Suprapubic skin (tissue), 3 donors: Measurements from ENCODE around the gene APOC4.

Experiments used
- POLR2A ChIP-seq, 2 donors: fragments of 450-650 bp; IDR thresholded peaks; one replicate each; pipeline ENCODE4 v1.6.1; 2017; ENCODE audit warnings: antibody characterized with exemption in 2 of 2, mild to moderate bottlenecking in 2 of 2, moderate library complexity in 2 of 2
- TF ChIP-seq, protein P1 (sequence below), 2 donors: fragments of 200-600 bp in 1 of 2; fragments of 450-650 bp in 1 of 2; sonication (generic) in 1 of 2; IDR thresholded peaks; one replicate each; pipeline ENCODE4 v1.5.1; 2016 to 2019; ENCODE audit warnings: antibody characterized with exemption in 2 of 2, mild to moderate bottlenecking in 1 of 2, moderate library complexity in 1 of 2

DNA sequence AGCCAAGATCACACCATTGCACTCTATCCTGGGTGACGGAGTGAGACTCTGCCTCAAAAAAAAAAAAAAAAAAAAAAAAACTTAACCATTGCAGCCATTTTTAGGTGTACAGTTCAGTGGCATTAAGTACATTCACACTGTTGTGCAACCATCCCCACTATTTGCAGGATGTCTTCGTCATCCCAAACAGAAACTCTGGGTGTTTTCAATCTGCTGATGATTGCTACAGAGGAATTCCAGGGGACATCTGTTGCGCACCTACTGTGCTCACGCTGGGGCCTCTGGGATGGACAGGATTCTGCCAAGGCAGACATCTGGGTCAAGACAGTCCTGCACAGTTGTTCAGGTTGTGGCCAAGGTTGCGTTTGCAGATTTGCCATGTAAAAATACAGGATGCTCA is 2.4 kb upstream of the APOC4 start:
- TF ChIP-seq, protein P1, sequence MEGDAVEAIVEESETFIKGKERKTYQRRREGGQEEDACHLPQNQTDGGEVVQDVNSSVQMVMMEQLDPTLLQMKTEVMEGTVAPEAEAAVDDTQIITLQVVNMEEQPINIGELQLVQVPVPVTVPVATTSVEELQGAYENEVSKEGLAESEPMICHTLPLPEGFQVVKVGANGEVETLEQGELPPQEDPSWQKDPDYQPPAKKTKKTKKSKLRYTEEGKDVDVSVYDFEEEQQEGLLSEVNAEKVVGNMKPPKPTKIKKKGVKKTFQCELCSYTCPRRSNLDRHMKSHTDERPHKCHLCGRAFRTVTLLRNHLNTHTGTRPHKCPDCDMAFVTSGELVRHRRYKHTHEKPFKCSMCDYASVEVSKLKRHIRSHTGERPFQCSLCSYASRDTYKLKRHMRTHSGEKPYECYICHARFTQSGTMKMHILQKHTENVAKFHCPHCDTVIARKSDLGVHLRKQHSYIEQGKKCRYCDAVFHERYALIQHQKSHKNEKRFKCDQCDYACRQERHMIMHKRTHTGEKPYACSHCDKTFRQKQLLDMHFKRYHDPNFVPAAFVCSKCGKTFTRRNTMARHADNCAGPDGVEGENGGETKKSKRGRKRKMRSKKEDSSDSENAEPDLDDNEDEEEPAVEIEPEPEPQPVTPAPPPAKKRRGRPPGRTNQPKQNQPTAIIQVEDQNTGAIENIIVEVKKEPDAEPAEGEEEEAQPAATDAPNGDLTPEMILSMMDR (IDR thresholded peaks at IDR 0.05) = no peak
- TF ChIP-seq POLR2A (IDR thresholded peaks at IDR 0.05) = no peak
